CD14-positive monocyte (primary cell): ENCODE results near the gene GPC5. TPM values are rescaled to one million over a fixed set of nuclear protein-coding genes. Genes with fewer than 3 reads are reported as not detected.

Experiments used
- DNase-seq, 3 donors: peaks; one replicate each; pipeline ENCODE4 v3.0.0-alpha.2; 2011 to 2022
- H2AFZ ChIP-seq: 2 replicates; pipeline ENCODE4 v1.6.0; 2012; ENCODE audit warnings: mild to moderate bottlenecking, low read depth, low read length, inconsistent platforms; ENCODE audit not compliant: insufficient read depth, poor library complexity, severe bottlenecking
- H3K27ac ChIP-seq, 2 donors: 1 replicate in 1 of 2; 2 replicates in 1 of 2; pipeline ENCODE4 v1.5.1; 2012 to 2013; ENCODE audit warnings: low read length in 2 of 2, control low read depth in 1 of 2, inconsistent platforms in 1 of 2, low read depth in 1 of 2, mild to moderate bottlenecking in 1 of 2
- H3K27me3 ChIP-seq, 2 donors: one replicate each; pipeline versions ENCODE4 v1.6.0 to v1.6.1; 2011 to 2013; ENCODE audit warnings: low read length in 2 of 2; ENCODE audit not compliant: control insufficient read depth in 2 of 2, insufficient read depth in 2 of 2
- H3K36me3 ChIP-seq, 2 donors: replicated peaks in 1 of 2; 1 replicate in 1 of 2; 2 replicates in 1 of 2; pipeline versions ENCODE4 v1.5.1 to v1.6.1; 2012 to 2013; ENCODE audit warnings: low read length in 2 of 2, control low read depth in 1 of 2, inconsistent platforms in 1 of 2, mild to moderate bottlenecking in 1 of 2; ENCODE audit not compliant: insufficient read depth in 2 of 2, control insufficient read depth in 1 of 2
- H3K4me1 ChIP-seq, 2 donors: 1 replicate in 1 of 2; 2 replicates in 1 of 2; pipeline versions ENCODE4 v1.5.1 to v1.6.1; 2012 to 2013; ENCODE audit warnings: low read length in 2 of 2, control low read depth in 1 of 2, inconsistent platforms in 1 of 2, mild to moderate bottlenecking in 1 of 2, moderate library complexity in 1 of 2; ENCODE audit not compliant: insufficient read depth in 2 of 2, control insufficient read depth in 1 of 2
- H3K4me2 ChIP-seq: replicated peaks from 2 replicates; pipeline ENCODE3; 2012; ENCODE audit warnings: low read length, moderate library complexity, mild to moderate bottlenecking; ENCODE audit not compliant: poor library complexity, severe bottlenecking; ENCODE audit errors: extremely low read depth
- H3K4me3 ChIP-seq, 3 experiments: fragments of 200-600 bp in 1 of 3; sonication (generic) in 1 of 3; replicated peaks in 1 of 3; 1 replicate in 2 of 3; 2 replicates in 1 of 3; pipeline ENCODE4 v1.5.1; 2011 to 2013; ENCODE audit warnings: low read length in 3 of 3, mild to moderate bottlenecking in 3 of 3, control low read depth in 2 of 3, low read depth in 2 of 3, inconsistent platforms in 1 of 3, moderate library complexity in 1 of 3
- H3K79me2 ChIP-seq: 2 replicates; pipeline ENCODE4 v1.6.0; 2012; ENCODE audit warnings: mild to moderate bottlenecking, control low read depth, inconsistent platforms, low read length, moderate library complexity; ENCODE audit not compliant: insufficient read depth
- H3K9ac ChIP-seq: 2 replicates; pipeline ENCODE4 v1.6.0; 2017; ENCODE audit warnings: low read length, mild to moderate bottlenecking; ENCODE audit not compliant: insufficient read depth, poor library complexity, severe bottlenecking
- H3K9me3 ChIP-seq, 2 donors: replicated peaks in 1 of 2; 1 replicate in 1 of 2; 2 replicates in 1 of 2; pipeline versions ENCODE4 v1.5.1 to v1.6.1; 2012 to 2013; ENCODE audit warnings: low read length in 2 of 2, control low read depth in 1 of 2; ENCODE audit not compliant: control insufficient read depth in 1 of 2, insufficient read depth in 1 of 2
- H4K20me1 ChIP-seq: 2 replicates; pipeline ENCODE4 v1.6.0; 2012; ENCODE audit warnings: mild to moderate bottlenecking, low read length, control low read depth, moderate library complexity; ENCODE audit not compliant: insufficient read depth
- H3K27ac Mint-ChIP-seq, 7 donors: one replicate each; pipeline ENCODE4 v1.8.0; 2020; ENCODE audit warnings: mild to moderate bottlenecking in 7 of 7, mixed read lengths in 7 of 7, moderate library complexity in 6 of 7, inconsistent platforms in 2 of 7
- H3K27me3 Mint-ChIP-seq, 3 donors: one replicate each; pipeline ENCODE4 v1.8.0; 2021 to 2022; ENCODE audit warnings: low read depth in 3 of 3, mild to moderate bottlenecking in 3 of 3, mixed read lengths in 3 of 3, moderate library complexity in 3 of 3, inconsistent platforms in 1 of 3
- H3K36me3 Mint-ChIP-seq, 2 donors: one replicate each; pipeline ENCODE4 v1.8.0; 2020; ENCODE audit warnings: mixed read lengths in 2 of 2, inconsistent platforms in 1 of 2, mild to moderate bottlenecking in 1 of 2
- H3K4me1 Mint-ChIP-seq: one replicate; pipeline ENCODE4 v1.8.0; 2020; ENCODE audit warnings: mild to moderate bottlenecking, mixed read lengths
- H3K4me3 Mint-ChIP-seq, 2 donors: one replicate each; pipeline ENCODE4 v1.8.0; 2020; ENCODE audit warnings: mild to moderate bottlenecking in 2 of 2, mixed read lengths in 2 of 2, moderate library complexity in 1 of 2
- H3K9me3 Mint-ChIP-seq, 7 donors: one replicate each; pipeline ENCODE4 v1.8.0; 2020 to 2022; ENCODE audit warnings: mixed read lengths in 7 of 7, mild to moderate bottlenecking in 6 of 7, moderate library complexity in 6 of 7, inconsistent platforms in 2 of 7
- CTCF ChIP-seq: fragments of 200-600 bp; IDR thresholded peaks from one replicate; pipeline ENCODE4 v1.8.0; 2022; ENCODE audit warnings: antibody characterized with exemption, mild to moderate bottlenecking
- WGBS: methylation state at CpG from one replicate; pipeline ENCODE4 v1.1.5; 2013; ENCODE audit warnings: missing lambda C conversion rate; ENCODE audit not compliant: insufficient coverage; 5-methylcytosine and 5-hydroxymethylcytosine counted together
- intact Hi-C, 2 donors: fragments of 100-400 bp; cut with micrococcal nuclease; formaldehyde crosslinking; loops; one replicate each; pipeline versions ENCODE4 v1.15.0 to v1.15.1; 2023
- polyA plus RNA-seq, 3 donors: library from polyadenylated mRNA; depleted of rRNA in 1 of 3; unstranded in 2 of 3; stranded (reverse) in 1 of 3; fragments of 300-500 nt in 2 of 3; fragments of >200 nt in 1 of 3; fragmentation: Illumina TruSeq in 2 of 3; gene quantifications; 1 replicate in 2 of 3; 2 replicates in 1 of 3; pipeline ENCODE4 v1.2.3, GENCODE V29; 2012 to 2021

GPC5 gene
- polyA plus RNA-seq, 3 donors: not detected

DNA sequence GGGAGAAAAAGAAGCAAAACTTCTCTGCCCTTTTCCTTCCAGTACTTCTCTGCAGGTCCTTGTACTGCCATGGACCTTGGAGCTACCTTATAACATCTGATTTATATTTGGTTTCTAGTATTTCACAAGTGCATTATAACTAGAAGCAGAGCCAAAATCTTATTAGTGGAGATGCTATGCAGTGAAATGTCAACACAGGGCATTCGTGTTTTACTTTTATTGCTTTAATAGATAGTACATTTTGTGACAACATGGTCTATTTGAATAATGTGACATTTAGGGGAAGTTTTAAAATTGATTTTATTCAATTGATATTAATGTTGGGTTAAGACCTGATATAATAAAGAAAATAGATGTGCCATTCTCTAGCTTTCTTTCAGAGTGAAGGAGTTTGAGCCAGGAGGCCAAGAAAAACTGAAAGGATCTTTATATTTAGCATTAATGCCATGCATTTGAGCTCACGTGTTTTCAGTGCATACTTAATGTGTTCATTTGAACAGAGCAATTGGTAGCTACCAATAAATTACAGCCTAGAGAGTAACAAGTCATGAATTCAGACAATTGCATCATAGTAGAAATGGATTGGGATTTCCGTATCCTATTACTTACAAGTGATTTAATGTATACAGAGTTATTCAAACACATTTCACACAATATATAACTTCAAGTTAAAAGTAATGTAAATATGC lies 863.8 kb downstream of the GPC5 start:
- Histone ChIP-seq H3K36me3 (no peaks in the 10 kb centered on the region), H3K27me3 (no peaks in the 10 kb centered on the region), H3K9ac (no peak overlapping the region), H3K9me3 (peaks cover 0 to 3% of the 10 kb centered on the region in 2 donors), H3K79me2 (no peaks in the 10 kb centered on the region), H3K4me1 (no peaks in the 10 kb centered on the region), H3K27ac (no peak overlapping the region), H2AFZ (no peak overlapping the region), H3K4me2 (no peak overlapping the region), H3K4me3 (no peak overlapping the region), H4K20me1 (no peaks in the 10 kb centered on the region)
- H3K27ac Mint-ChIP-seq: no peak overlapping the region
- H3K4me1 Mint-ChIP-seq: no peaks in the 10 kb centered on the region
- no peak for TF ChIP-seq CTCF
- peaks cover 0 to 5% (median 1%) of the 10 kb centered on the region in 7 donors for H3K9me3 Mint-ChIP-seq
- no peak overlapping the region for H3K4me3 Mint-ChIP-seq
- WGBS: 80% methylated on average over 1 of the region's 3 CpGs
- DNase-seq: no peak
- H3K36me3 Mint-ChIP-seq: no peaks in the 10 kb centered on the region
- intact Hi-C loops: no loop called here
- H3K27me3 Mint-ChIP-seq: no peaks in the 10 kb centered on the region

GRCh38 chr13:92265408-92265807 lies 867.0 kb downstream of the GPC5 start:
- DNase-seq: no peak
- Mint-ChIP-seq H3K4me1 (no peaks in the 10 kb centered on the region), H3K36me3 (no peaks in the 10 kb centered on the region), H3K27me3 (no peaks in the 10 kb centered on the region), H3K4me3 (no peak overlapping the region), H3K27ac (no peak overlapping the region), H3K9me3 (peaks cover 0 to 12% (median 4%) of the 10 kb centered on the region in 7 donors)
- H3K36me3 ChIP-seq: no peaks in the 10 kb centered on the region
- TF ChIP-seq CTCF: no peak
- no CpG with 5 or more reads among the region's 1 CpG for WGBS
- no peak overlapping the region for H3K4me3 ChIP-seq
- H3K9ac ChIP-seq: no peak overlapping the region
- intact Hi-C loops: no loop called here
- no peak overlapping the region for H3K4me2 ChIP-seq
- H4K20me1 ChIP-seq: no peaks in the 10 kb centered on the region
- no peaks in the 10 kb centered on the region for H3K79me2 ChIP-seq
- no peak overlapping the region for H3K27ac ChIP-seq
- H2AFZ ChIP-seq: no peak overlapping the region
- peaks cover 8 to 10% of the 10 kb centered on the region in 2 donors for H3K9me3 ChIP-seq
- H3K27me3 ChIP-seq: no peaks in the 10 kb centered on the region
- no peaks in the 10 kb centered on the region for H3K4me1 ChIP-seq
